GM13977 (cell line): Measurements from ENCODE around the gene KCNH4.
"Not testable (repeated sequence)": the region's sequence is repeated elsewhere in the genome, so short reads cannot be mapped to it uniquely, and the experiment has no call there.

Experiments used
- DNase-seq: peaks from one replicate; pipeline ENCODE4 v3.0.0; 2012; ENCODE audit warnings: low spot score
- in situ Hi-C: fragments of 300-500 bp; cut with MboI; formaldehyde crosslinking; loops from one replicate; pipeline ENCODE4 v1.12.0; 2022; ENCODE audit warnings: low sequenced_read_pairs, low pct_unique_long_range_greater_than_20kb, mixed read lengths, inconsistent platforms; ENCODE audit not compliant: unreplicated experiment
- TF ChIP-seq, protein P1 (sequence below): IDR thresholded peaks from 2 replicates; pipeline ENCODE4 v1.5.1; 2012; ENCODE audit warnings: mild to moderate bottlenecking, control low read depth; ENCODE audit not compliant: insufficient read depth; ENCODE audit errors: extremely low read depth, missing control alignments

The KCNH4 gene

DNA sequence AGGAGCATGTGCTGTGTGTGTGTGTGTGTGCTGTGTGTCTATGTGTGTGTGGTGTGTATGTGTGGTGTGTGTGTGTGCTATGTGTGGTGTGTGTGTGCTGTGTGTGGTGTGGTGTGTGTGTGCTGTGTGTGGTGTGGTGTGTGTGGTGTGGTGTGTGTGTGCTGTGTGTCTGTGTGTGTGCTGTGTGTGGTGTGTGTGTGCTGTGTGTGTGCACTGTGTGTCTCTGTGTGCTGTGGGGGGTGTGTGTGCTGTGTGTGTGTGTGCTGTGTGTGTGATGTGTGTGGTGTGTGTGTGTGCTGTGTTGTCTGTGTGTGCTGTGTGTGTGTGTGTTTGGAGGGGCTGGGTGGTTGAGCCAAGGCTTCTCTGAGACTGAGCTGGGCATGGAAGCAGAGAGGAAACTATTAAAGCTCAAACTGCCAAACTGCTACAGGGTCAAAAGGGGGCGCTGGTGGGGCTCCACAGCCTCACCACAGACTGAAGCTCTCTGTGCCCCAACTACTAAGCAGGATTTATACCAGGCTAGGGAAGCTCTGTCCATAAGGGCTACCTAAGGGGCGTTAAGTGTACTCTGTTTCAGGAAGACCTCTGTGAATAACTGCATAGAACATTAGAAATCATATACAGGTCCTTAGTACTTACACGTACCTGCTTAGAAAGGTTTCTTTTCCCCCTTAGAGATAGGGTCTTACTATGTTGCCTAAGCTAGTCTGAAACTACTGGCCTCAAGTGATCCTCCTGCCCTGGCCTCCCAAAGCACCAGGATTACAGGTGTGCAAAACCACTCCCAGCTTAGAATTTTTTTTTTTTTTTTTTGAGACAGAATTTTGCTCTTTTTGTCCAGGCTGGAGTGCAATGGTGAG, 41.2 kb upstream of the KCNH4 start:
- TF ChIP-seq, protein P1, sequence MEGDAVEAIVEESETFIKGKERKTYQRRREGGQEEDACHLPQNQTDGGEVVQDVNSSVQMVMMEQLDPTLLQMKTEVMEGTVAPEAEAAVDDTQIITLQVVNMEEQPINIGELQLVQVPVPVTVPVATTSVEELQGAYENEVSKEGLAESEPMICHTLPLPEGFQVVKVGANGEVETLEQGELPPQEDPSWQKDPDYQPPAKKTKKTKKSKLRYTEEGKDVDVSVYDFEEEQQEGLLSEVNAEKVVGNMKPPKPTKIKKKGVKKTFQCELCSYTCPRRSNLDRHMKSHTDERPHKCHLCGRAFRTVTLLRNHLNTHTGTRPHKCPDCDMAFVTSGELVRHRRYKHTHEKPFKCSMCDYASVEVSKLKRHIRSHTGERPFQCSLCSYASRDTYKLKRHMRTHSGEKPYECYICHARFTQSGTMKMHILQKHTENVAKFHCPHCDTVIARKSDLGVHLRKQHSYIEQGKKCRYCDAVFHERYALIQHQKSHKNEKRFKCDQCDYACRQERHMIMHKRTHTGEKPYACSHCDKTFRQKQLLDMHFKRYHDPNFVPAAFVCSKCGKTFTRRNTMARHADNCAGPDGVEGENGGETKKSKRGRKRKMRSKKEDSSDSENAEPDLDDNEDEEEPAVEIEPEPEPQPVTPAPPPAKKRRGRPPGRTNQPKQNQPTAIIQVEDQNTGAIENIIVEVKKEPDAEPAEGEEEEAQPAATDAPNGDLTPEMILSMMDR: peak; percentile 86
- peak; percentile 72 for DNase-seq
- in situ Hi-C loops: loop anchor here (10.0 kb wide), 1 partner anchor 283 kb away; no protein-coding TSS in a partner anchor

- not testable (repeated sequence) for DNase-seq
Observed at GRCh38 chr17:42219280-42219679, 38.3 kb upstream of the KCNH4 start.

DNA sequence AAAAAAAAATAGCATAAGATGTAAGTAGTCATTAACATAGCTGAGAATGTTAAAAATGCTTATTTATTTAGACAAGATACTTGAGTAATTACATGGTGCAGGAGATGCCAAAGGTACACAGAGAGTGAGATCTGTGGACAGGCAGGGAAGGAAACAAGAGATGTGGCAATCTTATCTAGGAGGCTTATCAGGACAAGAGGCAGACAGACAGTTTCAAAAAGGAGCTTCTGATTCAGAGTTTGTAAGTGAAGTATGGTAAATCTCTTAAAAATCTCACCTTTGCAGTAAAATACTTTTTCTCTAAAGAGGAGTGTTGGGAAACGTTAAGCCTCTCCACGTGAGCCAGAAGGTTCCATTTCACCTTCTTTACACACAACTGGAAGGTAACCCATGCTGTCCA, 33.2 kb upstream of the KCNH4 start:
- TF ChIP-seq, protein P1: no peak
- no peak for DNase-seq
- in situ Hi-C loops: no loop called here

More at GRCh38 chr17:42219280-42219679, 38.3 kb upstream of the KCNH4 start:
- in situ Hi-C loops: not testable (repeated sequence)

- TF ChIP-seq, protein P1: no peak
- no peak for DNase-seq
- in situ Hi-C loops: no loop called here
Observed at GRCh38 chr17:42212382-42212781, 31.4 kb upstream of the KCNH4 start.

DNA sequence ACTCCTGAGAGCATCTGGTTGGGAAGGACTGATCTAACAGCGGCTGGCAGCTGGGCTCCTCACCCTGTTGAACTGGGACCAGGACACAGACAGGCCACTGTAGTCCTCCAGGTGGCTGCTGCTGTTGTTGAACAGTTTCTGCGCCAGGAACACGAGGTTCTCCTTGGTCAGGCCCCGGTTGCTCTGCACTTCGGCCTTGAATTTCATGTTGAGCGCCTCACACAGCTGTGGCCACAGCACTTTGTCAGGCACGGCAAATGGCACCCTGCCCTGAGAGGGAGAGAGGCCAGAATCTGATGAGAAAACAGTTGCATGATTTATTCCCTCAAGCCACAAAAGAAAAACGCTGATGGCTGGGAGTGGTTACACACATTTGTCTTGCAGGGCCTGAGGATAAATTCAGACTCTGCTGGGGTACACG, 31.0 kb upstream of the KCNH4 start:
- DNase-seq, in situ Hi-C loops: not testable (repeated sequence)

DNA sequence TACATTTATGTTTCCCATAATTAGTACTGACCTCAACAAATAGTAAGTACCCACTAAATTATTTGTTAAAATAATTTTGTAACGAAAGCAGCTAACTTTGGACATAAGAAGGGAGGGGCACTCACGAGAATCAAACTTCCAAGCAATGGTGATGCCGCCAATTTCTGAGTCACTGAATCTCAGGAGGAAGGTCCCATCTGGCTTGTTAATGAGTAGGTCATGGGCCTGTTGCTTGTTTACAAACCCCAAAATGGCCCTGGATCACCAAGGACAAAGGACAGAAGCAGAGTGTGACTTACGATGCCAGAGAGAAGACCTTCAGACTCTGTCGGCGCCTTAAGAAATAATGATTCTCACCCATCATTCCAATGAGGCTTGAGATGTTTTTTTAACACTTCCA, 29.1 kb upstream of the KCNH4 start:
- TF ChIP-seq, protein P1: no peak
- DNase-seq: no peak
- in situ Hi-C loops: no loop called here

GRCh38 chr17:42206153-42206612, 25.2 kb upstream of the KCNH4 start:
- DNase-seq, in situ Hi-C loops: not testable (repeated sequence)

GRCh38 chr17:42203354-42203753, 22.4 kb upstream of the KCNH4 start:
- TF ChIP-seq, protein P1: no peak
- in situ Hi-C loops: no loop called here
- DNase-seq: no peak
